Omental fat pad (tissue), 4 donors: ENCODE results near the gene DDX41. TPM values are rescaled to one million over a fixed set of nuclear protein-coding genes. Genes with fewer than 3 reads are reported as not detected.
A peak's percentile ranks its signal among the peaks of the same experiment; 100 is the strongest.
"Not testable (repeated sequence)": the region's sequence is repeated elsewhere in the genome, so short reads cannot be mapped to it uniquely, and the experiment has no call there.

ENCODE experiments used
- ATAC-seq: fragments of 150-250 bp; one replicate; pipeline ENCODE4 v1.9.1; 2016; ENCODE audit warnings: mild to moderate bottlenecking, moderate library complexity; ENCODE audit not compliant: low FRiP score
- DNase-seq: peaks from one replicate; pipeline ENCODE4 v3.0.0-alpha.2; 2019; ENCODE audit warnings: low spot score
- CTCF ChIP-seq, 3 donors: fragments of 450-650 bp; IDR thresholded peaks; one replicate each; pipeline ENCODE4 v1.5.1; 2016 to 2017; ENCODE audit warnings: antibody characterized with exemption in 3 of 3, mild to moderate bottlenecking in 3 of 3, moderate library complexity in 2 of 3
- total RNA-seq, 4 donors: library from RNA; depleted of rRNA; stranded (reverse); fragments of >200 nt; gene quantifications; one replicate each; pipeline ENCODE4 v1.1.0, GENCODE V29; 2016

Gene DDX41
- total RNA-seq, 4 donors from 2014 or later: 66.2 to 93.7 (median 73.6) TPM

GRCh38 chr5:177537389-177538361 lies 20.9 kb upstream of the DDX41 start:
- DNase-seq (no peak), ATAC-seq (peak; percentile 80)
- no peak for TF ChIP-seq CTCF (IDR thresholded peaks at IDR 0.05)

GRCh38 chr5:177536386-177536785 lies 19.6 kb upstream of the DDX41 start:
- no peak for DNase-seq
- ATAC-seq: no peak
- no peak for TF ChIP-seq CTCF (IDR thresholded peaks at IDR 0.05)

GRCh38 chr5:177535125-177535524 lies 18.4 kb upstream of the DDX41 start:
- TF ChIP-seq CTCF (IDR thresholded peaks at IDR 0.05): no peak
- DNase-seq (no peak), ATAC-seq (no peak)

GRCh38 chr5:177534433-177534832 lies 17.7 kb upstream of the DDX41 start:
- DNase-seq, ATAC-seq: not testable (repeated sequence)

- ATAC-seq: no peak
- DNase-seq: no peak
- TF ChIP-seq CTCF (IDR thresholded peaks at IDR 0.05): no peak
Measured at GRCh38 chr5:177531209-177531940, 14.6 kb upstream of the DDX41 start.

GRCh38 chr5:177530638-177531037 lies 13.9 kb upstream of the DDX41 start:
- ATAC-seq: no peak
- no peak for TF ChIP-seq CTCF (IDR thresholded peaks at IDR 0.05)
- DNase-seq: no peak
